GM10266 (cell line): ENCODE results near the gene SECISBP2.

Experiments
- DNase-seq: peaks from one replicate; pipeline ENCODE4 v3.0.0; 2012; ENCODE audit errors: extremely low spot score
- CTCF ChIP-seq: IDR thresholded peaks from 2 replicates; pipeline ENCODE4 v1.5.1; 2012; ENCODE audit warnings: mild to moderate bottlenecking, low read depth; ENCODE audit not compliant: control insufficient read depth, insufficient read depth; ENCODE audit errors: missing control alignments

The SECISBP2 gene

GRCh38 chr9:89397471-89397870 is 79.2 kb downstream of the SECISBP2 start:
- TF ChIP-seq CTCF: no peak
- DNase-seq: no peak

GRCh38 chr9:89398621-89399020 is 80.3 kb downstream of the SECISBP2 start:
- no peak for DNase-seq
- TF ChIP-seq CTCF: no peak

- no peak for TF ChIP-seq CTCF
- DNase-seq: peak; percentile 68
Measured at GRCh38 chr9:89400403-89401116, 82.3 kb downstream of the SECISBP2 start.

GRCh38 chr9:89402695-89403427 is 84.6 kb downstream of the SECISBP2 start:
- DNase-seq: no peak
- no peak for TF ChIP-seq CTCF

GRCh38 chr9:89404074-89404473 is 85.8 kb downstream of the SECISBP2 start:
- no peak for TF ChIP-seq CTCF
- DNase-seq: no peak

GRCh38 chr9:89405826-89406225 is 87.5 kb downstream of the SECISBP2 start:
- DNase-seq: peak; percentile 60
- no peak for TF ChIP-seq CTCF

- no peak for DNase-seq
- no peak for TF ChIP-seq CTCF
Measured at GRCh38 chr9:89407070-89407469, 88.8 kb downstream of the SECISBP2 start.
